ENCODE data around the gene DNAJC27. TPM values are rescaled to one million over a fixed set of nuclear protein-coding genes. Genes with fewer than 3 reads are reported as not detected.
A peak's percentile ranks its signal among the peaks of the same experiment; 100 is the strongest.

Gene DNAJC27
- total and polyA plus RNA-seq, 9 of the 15 experiments (the other 6 are each of a cell fraction or from before 2014, with no cell fraction given) = 0.53 to 5.9 (median 3.0) TPM

DNA sequence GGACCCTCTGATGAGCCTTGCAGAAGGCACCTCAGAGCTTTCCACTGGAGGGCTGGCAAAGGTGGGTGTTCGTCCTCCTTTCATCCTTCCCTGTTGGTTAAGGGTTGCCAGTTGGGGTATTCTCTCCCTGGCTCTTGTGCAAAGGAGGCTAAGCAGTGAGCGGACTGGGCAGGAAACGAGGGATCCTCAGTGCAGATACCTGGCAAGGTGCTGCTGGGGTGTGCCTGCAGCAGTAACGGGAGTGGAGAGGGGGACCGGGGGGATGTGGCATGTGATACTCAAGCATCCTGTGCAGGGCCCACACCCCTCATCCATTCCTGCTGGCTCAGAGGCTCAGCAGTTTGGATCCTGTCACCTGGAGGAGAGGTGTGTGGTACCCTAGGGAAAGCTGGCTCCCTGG lies 47.5 kb downstream of the DNAJC27 start:
- no peak overlapping the region for H3K4me3 ChIP-seq
- no TSS peak for BruUV-seq (replicated peaks)
- TF ChIP-seq CEBPB (tag; IDR thresholded peaks at IDR 0.05) = no peak
- TF ChIP-seq, protein P1, sequence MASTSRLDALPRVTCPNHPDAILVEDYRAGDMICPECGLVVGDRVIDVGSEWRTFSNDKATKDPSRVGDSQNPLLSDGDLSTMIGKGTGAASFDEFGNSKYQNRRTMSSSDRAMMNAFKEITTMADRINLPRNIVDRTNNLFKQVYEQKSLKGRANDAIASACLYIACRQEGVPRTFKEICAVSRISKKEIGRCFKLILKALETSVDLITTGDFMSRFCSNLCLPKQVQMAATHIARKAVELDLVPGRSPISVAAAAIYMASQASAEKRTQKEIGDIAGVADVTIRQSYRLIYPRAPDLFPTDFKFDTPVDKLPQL (IDR thresholded peaks at IDR 0.05; ENCODE audit: extremely low read depth, insufficient read length) = no peak
- TF ChIP-seq, protein P2, sequence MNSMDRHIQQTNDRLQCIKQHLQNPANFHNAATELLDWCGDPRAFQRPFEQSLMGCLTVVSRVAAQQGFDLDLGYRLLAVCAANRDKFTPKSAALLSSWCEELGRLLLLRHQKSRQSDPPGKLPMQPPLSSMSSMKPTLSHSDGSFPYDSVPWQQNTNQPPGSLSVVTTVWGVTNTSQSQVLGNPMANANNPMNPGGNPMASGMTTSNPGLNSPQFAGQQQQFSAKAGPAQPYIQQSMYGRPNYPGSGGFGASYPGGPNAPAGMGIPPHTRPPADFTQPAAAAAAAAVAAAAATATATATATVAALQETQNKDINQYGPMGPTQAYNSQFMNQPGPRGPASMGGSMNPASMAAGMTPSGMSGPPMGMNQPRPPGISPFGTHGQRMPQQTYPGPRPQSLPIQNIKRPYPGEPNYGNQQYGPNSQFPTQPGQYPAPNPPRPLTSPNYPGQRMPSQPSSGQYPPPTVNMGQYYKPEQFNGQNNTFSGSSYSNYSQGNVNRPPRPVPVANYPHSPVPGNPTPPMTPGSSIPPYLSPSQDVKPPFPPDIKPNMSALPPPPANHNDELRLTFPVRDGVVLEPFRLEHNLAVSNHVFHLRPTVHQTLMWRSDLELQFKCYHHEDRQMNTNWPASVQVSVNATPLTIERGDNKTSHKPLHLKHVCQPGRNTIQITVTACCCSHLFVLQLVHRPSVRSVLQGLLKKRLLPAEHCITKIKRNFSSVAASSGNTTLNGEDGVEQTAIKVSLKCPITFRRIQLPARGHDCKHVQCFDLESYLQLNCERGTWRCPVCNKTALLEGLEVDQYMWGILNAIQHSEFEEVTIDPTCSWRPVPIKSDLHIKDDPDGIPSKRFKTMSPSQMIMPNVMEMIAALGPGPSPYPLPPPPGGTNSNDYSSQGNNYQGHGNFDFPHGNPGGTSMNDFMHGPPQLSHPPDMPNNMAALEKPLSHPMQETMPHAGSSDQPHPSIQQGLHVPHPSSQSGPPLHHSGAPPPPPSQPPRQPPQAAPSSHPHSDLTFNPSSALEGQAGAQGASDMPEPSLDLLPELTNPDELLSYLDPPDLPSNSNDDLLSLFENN (IDR thresholded peaks at IDR 0.05; ENCODE audit: low read depth in 2 of 2, low read length in 2 of 2) = no peak
- TF ChIP-seq, protein P3, sequence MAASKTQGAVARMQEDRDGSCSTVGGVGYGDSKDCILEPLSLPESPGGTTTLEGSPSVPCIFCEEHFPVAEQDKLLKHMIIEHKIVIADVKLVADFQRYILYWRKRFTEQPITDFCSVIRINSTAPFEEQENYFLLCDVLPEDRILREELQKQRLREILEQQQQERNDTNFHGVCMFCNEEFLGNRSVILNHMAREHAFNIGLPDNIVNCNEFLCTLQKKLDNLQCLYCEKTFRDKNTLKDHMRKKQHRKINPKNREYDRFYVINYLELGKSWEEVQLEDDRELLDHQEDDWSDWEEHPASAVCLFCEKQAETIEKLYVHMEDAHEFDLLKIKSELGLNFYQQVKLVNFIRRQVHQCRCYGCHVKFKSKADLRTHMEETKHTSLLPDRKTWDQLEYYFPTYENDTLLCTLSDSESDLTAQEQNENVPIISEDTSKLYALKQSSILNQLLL (CRISPR knock-in tag; IDR thresholded peaks at IDR 0.05; ENCODE audit: borderline replicate concordance) = no peak
- no peak for TF ChIP-seq MED1 (CRISPR knock-in tag; IDR thresholded peaks at IDR 0.05; ENCODE audit: borderline replicate concordance)
- no peaks in the 10 kb centered on the region for H3K9me1 ChIP-seq (ENCODE audit: control insufficient read depth, insufficient read depth, low read length)
- peak overlapping the region; percentile 73; the same call in 1 of the 2 replicates for H2AFZ ChIP-seq (ENCODE audit: low read depth, low read length)
- H3K9me3 ChIP-seq (replicated peaks; ENCODE audit: control insufficient read depth, insufficient read depth, low read depth, low read length) = no peaks in the 10 kb centered on the region
- FAIRE-seq = no peak
- intact Hi-C loops (cut with micrococcal nuclease) = loop anchor here (5.0 kb wide), 1 partner anchor 48 kb away; the partner anchor contains the start of gene DNAJC27
- in situ Hi-C loops (cut with MboI) = no loop called here
- no peaks in the 10 kb centered on the region for H4K20me1 ChIP-seq (replicated peaks; ENCODE audit: control insufficient read depth, insufficient read depth, low read length)
- ChIA-PET POLR2A (interaction anchor here (0.6 kb wide), 1 partner anchor 258 kb away, joined by 3 read pairs; no protein-coding TSS in a partner anchor), CTCF (ENCODE audit: low intra/inter-chr PET ratio) (no interaction called here)
- WGBS (ENCODE audit: insufficient coverage, low coverage, missing lambda C conversion rate) = 78% methylated on average over 5 of the region's 5 CpGs
- ATAC-seq = no peak
- H3K9ac ChIP-seq (ENCODE audit: insufficient read depth in 1 of 2, low read depth in 2 of 2, low read length in 2 of 2) = peak overlapping the region in 1 of 2 experiments; percentile 73; a peak in 1 of 4 replicates
- peaks cover 3% of the 10 kb centered on the region for H3K79me2 ChIP-seq (ENCODE audit: control insufficient read depth, insufficient read depth, low read length)
- H3K27ac ChIP-seq (ENCODE audit: extremely low read depth, low read depth, low read length) = no peak overlapping the region
- DNase-seq (ENCODE audit: extremely low read depth in 1 of 4, low spot score in 3 of 4) = no peak
- no peaks in the 10 kb centered on the region; the same call in 2 of the 3 replicates for H3K36me3 ChIP-seq (ENCODE audit: control insufficient read depth, insufficient read depth, low read length)
- no peaks in the 10 kb centered on the region for H3K27me3 ChIP-seq (ENCODE audit: control insufficient read depth in 2 of 2, insufficient read depth in 2 of 2, low read length in 2 of 2)
- peaks cover 16 to 43% of the 10 kb centered on the region in 2 experiments; a peak in 4 of 5 replicates for H3K4me1 ChIP-seq (replicated peaks in 1 of 2; ENCODE audit: control insufficient read depth in 2 of 2, insufficient read depth in 2 of 2, low read length in 2 of 2)
- no peak overlapping the region for H3K4me2 ChIP-seq (ENCODE audit: insufficient read depth, low read length)

Data from K562 (cell line).